Fibroblast of skin of back (primary cell): Measurements from ENCODE around the gene CDH24.

Experiments used
- DNase-seq: peaks from one replicate; pipeline ENCODE4 v3.0.0-alpha.2; 2013

Gene CDH24

DNA sequence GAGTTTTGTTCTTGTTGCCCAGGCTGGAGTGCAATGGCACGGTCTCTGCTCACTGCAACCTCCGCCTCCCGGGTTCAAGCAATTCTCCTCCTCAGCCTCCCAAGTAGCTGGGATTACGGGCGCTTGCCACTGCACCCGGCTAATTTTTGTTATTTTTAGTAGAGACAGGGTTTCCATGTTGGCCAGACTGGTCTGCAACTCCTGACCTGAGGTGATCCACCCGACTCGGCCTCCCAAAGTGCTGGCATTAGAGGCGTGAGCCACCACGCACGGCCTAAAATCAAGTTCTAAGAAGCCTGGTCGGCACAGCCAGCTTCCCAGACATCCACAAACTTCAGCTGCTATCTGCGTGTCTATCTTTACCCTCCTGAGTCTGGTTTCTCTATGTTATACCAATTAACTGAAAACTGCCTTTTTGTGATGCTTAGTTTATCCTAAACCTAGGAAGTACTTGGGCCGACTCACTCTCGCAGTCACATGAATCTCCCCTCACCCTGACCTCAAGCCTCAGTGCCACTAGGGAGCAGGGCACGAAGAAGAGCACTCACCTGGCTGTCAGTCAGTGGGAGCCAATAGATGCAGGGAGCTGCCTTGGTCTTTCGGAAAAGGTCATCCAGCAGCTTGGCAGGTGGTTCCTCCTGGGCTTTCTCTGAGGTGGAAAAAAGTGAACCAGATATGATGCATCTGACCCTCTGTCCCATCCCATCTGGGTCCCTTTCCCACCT is 3.4 kb upstream of the CDH24 start:
- DNase-seq, result no peak

DNA sequence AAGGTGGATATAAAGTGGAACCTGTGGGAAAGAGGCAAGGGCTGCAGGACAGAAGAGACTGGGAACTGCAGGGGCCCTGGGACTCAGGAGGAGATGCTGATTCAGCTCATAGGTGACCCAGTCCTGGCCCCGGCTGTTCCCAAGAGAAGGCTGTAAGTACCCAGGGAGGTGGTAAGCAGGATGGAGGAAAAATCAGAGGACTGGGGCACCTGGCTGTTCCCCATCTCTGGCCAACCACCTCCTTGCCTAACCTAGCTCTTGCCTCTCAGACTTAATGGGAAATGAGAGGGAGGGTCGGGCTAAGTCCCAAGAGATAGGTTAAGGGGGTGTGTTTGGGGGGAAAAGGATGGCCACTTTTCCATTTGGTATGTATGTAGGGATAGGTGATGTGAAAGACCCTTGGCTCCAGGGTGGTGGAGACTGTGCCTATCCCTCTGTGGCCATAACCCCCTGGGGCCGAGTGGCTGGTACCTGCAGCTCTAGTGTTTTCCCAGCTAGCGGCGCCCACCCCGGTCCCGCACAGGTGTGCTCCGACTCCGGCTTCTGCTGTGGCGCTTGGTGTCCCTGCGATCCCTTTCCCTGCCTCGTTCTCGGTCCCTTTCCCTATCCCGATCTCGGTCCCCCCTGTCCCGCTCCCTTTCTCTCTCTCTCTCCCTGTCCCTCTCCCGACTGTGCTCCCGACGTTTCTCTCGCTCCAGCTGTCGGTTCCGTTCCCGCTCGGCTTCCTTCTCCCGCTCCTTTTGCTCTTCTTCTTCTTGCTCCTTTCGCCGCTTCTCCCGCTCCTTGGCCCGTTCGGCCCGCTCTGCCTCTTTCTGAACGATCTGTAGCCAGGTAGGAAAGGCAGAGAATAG is 1.6 kb upstream of the CDH24 start:
- no peak for DNase-seq

DNA sequence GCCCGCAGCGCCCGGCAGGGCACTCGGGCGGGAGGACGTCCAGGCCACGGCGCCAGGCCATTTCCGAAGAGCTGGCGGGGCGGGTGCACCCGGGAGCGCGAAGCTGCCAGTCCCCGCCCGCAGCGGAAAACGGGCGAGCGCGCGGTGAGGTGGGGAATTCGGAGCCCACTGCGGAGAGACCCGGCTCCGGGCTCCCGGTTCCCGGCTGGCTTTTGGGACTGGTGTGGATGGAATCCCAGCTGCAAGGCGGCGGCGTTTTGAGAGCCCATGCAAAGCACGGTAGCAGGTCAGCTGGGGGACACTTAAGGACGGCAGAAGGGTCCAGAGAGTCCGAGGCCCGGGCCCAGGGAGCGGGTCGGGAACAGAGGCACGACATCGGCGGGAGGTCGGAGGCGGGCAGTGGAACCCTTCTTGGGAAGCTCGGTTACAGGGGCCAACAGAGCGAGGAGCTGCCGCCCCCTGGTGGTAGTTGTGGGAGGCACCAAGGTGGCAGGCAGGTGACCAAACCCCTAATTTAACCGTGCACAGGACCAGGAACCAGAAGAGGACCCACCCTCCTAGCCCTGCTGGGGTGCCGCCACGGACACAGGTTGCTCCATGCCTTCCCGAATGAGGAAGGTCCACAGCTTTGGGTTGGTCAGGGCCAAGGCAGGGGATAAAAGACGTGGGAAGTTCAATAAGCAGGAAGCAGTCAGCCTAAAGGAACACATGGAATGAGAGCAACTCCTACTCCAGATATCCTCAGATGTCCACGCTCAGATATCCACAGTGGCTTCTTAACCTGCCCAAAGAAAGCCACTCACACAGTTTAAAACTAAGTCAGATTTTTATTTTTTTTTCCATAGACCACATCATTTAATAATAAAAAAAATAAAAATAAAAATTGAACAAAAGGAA is 685 bp upstream of the CDH24 start:
- DNase-seq, result peak; percentile 79

DNA sequence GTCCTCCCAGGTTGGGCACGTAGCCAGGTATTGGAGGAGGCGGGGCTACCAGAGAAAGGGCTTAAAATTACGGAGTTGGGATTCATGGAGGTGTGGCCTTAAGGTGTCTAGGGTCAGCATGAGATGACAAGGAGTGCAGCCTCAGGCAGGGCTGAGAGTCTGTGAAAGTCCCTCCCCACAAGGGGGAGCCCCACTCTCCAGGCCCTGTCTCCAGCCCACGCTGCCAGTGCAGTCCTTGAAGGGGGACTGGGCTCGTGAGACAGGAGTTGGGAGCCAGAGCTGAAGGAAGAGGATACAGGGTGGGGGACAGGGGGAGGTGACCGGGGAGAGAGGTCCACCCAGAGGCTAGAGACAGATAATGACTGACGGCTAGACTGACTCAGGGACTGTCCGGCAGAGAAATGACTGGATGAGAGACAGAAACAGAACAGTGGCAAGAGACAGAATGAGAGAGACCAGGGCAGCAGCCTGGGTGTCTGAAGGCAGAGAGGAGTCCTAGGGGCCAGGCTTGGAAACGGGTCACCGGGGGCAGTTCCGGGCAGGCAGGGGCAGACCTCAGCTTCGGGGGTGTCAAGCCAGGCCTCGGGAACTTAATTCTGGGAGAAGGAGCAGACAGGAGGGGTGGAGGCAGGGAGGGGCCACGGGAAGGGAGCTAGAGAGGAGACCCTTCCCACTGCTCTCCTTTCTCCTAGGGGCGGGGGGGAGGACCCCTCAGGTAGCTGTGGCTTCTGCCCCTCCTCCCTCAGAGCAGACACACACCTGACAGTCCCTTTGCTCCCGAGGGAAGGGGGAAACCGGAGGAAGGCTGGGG is 970 bp downstream of the CDH24 start:
- peak; percentile 73 for DNase-seq

DNA sequence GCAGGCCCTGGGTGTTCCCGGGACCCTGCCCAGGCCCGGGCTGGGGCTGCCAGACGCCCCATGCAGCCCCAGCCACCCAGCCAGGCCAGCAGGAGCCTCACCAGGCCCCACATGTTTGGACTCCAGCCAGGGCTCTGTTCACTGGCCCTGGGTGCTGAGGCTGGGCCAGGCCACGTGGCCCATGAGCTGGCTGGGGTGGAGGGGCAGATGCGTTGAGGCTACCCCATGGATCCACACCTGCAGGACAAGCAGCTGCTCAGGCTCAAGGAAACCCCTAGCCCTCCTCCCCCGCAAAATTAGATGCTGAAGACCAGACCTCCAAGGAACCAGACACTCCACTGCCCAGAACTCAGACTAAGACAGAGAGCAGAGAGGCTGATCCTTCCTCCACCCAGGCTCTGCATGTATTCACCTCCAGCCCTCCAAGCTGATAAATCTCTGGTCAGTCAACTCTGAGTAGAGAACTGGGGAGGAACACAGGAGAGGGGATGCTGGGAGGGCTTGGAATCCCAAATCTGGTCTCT is 1.6 kb downstream of the CDH24 start:
- DNase-seq, result no peak

DNA sequence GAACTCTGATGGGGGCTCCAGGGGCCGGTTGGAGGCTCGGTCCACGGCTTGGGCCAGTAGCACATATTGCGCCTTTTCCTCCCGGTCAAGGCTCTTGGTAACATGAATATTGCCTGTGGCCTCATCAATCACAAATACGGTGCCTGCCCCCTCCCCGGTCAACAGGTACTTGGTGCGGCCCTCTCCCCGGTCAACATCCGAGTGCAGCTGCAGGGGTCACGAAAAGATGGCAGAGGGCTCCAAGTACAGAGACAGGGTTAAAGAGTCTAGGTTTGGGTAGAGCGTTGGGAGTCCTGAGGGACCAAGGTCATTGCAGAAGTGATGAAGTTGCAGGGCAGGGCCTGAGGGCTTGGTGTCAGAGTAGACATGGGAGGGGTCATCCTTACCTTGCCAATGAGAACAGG is 2.2 kb downstream of the CDH24 start:
- no peak for DNase-seq

DNA sequence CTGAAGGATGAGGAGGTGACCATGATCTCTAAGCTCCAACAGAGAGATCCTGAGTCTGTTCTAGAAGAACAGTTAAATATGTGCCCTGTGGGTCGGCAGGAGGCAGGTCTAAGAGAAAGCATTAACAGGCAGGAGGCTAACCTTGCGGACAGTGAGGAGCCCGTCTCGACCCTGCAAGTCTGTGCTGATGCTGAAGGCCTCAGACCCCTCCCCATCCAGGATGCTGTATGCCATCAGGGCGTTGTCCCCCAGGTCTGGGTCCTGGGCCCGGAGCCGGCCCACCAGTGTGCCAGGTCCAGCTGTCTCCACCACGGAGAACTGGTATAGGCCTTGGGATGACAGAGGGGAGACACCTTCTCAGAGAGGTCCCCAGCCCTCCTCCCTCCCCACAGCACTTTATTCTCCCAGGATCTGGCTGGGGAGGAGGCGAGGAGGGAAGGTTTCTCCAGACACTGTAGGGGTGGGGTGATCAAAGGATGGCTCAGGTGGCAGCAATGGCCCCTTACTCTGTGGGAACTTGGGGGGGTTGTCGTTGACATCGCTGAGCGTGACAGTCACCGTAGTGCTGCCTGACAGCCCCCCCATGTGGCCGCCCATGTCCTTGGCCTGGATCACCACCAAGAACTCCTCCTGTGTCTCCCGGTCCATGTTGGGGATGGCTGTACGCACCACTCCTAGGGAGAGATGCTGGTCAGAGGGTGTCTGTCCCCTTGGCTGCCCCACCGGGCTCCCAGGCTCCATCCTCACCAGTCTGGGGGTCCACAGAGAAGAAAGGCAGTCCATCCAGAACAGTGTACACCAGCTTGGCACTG is 3.1 kb downstream of the CDH24 start:
- DNase-seq, result no peak

DNA sequence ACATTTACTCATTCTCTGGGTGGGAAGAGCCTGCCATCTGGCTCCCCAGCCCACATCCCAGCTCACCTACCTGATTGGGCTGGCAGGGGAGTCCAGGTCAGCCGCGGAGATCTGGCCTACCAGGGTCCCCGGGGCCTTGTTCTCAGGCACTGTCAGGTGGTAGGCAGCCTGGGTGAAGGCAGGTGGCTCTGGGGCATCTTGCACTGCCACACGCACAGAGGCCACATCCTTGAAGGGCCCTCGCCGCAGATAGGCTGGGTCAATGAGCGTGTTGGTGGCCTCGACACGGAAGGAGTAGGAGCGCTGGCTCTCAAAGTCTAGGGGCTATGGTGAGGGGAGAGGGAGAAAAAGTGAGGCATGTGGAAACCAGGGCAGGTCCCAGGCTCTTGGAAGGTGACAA is 3.9 kb downstream of the CDH24 start:
- no peak for DNase-seq

DNA sequence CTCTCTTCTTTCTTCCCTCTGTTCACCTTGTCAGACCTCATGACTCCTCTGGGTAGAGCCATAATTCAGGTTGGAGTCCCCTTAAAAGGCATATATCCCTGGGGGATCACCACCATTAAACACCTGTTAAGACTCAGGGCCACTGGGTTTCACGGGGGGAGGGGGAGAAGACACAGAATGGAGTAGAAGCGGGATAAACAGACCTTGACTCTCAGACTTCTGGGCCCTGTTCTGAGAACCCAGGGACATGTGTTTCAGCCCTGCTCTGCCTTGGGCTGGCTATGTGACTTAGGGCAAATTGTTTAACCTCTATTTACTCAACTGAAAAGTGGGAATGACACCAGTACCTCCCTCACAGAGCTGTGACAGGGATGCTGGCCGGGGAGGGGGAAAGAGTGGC is 4.6 kb downstream of the CDH24 start:
- DNase-seq, result no peak

DNA sequence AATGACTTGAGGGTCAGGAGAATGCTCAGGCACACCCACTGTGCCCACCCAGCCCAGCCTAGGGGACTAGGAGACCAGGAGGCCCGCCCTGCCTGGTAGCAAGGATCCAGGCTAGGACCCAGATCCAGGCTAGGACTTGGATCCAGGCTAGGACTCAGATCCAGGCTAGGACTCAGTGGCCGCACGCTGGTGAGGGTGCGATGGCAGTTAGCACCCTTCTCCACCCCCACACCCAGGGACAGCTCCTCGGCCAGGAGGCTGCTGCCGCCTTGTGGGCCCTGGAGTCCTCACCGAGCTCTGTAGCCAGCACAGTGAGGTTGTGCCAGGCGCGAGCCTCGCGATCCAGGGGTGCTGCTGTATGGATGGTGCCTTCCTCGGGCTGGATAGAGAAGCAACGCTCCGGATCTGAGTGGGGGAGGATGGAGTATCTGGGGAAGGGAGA is 5.1 kb downstream of the CDH24 start:
- no peak for DNase-seq

DNA sequence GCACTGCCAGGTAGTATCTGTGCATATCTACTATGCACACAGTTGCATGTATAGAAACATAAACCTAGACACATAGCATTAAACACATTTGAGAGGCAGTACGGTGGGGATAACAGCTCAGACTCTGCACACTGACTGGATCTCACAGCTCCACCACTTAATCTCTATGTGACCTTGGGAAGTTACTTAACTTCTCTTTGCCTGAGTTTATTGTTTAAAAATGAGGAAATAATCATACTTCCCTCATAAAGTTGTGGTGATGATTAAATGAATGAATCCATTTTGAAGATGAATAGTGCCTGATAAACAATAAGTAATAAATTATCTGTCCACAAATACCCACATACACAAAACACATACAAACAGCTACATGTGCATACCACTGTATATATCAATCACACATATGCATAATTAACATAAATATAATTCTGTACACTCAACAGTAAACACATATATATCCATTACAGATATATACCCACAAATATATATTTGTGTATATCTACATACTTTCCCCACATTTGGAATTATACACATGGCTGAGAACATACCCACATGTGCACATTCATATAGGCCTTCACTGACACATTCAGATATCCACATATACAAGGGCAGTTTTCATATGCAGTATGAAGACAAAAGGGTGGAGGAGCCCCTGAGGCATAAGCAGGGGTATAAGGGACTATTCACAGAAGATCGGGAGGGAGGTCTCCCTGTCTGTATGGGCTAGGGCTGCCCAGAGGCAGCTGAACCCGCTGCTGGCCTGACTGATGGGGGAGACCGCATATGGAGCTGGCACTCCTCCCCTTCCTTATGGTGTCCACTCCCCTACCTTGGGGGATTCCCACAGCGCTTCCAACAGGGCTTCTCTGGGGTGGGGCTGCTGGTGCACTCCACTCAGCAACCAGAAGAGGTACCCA is 5.9 kb downstream of the CDH24 start:
- DNase-seq, result no peak

DNA sequence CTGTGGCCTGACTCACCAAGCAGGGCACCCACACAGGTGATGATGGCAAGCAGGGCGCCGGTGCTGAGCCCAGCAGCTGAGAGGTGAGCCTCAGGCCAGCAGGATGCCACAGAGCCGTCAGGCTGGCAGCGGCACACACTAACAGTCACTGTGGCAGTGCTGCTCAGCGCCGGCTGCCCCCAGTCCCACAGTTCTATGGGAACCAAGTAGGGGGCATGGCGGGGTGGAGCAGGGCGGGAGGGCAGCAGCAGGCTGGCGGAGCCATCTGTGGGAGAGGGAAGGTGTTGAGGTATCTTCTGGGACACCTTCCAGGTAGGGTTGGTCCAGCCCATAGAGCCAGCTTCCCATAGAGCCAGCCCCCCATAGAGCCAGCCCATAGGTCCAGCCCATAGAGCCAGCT is 8.3 kb downstream of the CDH24 start:
- DNase-seq, result no peak

DNA sequence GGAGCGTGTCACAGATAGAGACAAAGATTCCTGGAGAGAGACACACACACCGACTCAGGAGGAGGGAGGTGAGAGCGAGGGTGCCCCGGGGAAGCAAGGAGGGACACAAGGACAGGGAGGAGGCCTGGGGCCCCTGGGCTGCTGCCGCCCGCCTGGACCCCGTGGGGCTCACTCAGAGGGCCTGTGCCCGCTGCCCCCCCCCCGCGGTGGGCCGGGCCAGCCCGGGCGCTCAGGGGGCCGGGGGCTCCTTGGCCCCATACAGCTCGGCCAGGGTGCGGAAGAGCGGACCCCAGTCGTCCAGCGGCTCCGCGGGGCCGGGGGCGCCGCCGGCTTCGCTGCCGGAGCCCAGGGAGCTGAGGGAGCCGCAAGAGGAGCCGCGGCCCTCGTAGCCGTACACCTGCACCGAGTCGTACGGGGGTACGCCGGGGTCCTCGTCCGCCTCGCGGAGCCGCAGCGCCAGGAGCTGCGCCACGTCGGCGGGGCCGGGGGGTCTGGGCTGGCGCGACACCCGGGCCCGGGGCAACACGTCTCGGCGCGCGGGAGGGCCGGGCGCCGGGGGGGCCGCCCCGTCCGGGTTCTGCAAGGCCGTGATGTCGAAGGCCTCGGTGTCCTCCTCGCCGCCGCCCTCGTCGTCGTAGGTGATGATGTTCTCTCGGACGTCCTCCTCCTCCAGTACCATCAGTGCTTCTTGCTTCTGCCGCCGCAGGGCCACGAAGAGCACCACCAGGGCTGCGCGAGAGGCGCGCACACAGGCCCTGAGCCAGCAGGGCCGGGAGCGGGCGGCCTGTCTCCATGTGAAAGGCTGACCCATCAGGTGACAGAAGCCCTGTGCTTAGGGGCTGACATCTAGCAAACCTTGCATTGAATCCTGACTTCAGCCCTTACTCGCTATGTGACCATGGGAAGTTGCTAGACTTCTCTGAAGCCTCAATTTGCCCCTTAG is 9.3 kb downstream of the CDH24 start:
- no peak for DNase-seq

DNA sequence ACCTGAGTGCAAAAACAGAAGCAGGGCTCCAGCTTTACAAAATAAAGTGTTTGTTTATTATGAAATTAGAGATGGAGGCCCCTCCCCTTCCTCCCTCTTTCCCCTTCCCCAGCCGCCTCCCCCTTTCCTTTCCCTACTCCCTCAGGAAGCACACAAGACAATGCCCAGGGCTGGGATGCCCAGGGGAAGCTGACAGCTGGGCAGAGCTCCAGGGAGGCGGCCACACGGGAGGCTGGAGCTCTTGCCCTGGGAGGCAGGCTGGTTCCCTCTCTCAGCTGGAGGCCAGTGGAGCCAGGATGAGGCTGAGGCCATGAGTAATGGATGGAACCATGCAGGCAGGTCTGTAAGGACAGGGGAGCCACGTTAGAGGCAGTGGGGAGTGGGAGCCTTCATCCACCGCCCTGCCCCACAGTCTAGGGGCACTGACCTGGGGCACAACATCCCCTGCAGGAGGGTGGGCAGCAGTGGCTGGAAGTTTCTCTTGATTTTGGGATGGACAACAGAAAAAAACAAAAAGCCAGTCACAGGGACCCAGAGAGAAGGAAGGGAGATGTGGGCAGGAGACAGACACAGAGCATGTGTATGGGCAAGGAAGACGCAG is 10.2 kb downstream of the CDH24 start:
- peak; percentile 71 for DNase-seq

DNA sequence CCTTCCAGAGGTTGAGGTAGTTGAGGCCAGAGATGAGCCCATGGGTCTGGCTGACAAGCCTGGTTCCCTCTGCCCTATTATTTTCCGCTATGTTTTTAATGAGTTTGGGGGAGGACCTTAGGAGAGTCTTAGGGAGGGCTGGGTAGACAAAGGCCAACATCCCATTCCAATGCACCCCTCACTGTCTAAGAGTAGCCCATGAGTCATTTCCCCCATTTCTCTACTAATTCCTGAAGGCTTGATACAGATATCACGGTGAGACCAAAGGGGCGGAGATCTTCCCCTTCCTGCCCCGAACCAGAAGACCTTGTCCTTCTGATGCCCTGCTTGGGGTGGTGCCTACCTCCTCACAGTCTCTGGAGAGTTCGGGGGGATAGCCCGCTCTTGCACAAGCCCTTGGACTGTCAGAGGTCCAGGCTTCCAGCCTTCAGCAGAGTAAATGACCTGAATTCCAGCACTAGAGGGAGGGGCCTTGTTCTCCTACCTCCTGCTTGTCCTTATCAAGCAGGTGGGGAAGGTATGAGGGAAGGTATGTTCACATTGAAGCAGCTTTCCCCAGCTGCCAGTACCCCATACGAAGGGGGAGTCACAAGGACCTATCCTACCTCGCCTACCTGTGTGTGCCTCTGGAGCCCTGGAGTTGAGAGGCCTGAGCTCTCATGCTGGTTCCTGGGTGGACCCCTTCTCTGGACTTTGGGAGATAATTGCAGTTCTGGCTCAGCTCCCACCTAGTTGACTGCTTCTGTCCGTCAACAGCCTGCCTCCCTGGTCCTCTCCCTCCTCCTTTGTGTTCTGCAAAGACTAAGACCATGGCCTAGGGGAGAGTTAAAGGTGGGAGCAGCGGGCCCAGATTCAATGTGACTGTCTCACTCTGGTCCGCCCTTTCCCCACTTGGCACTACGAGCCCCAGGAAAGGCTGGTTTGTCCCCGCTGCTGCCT is 11.6 kb downstream of the CDH24 start:
- peak; percentile 42 for DNase-seq

DNA sequence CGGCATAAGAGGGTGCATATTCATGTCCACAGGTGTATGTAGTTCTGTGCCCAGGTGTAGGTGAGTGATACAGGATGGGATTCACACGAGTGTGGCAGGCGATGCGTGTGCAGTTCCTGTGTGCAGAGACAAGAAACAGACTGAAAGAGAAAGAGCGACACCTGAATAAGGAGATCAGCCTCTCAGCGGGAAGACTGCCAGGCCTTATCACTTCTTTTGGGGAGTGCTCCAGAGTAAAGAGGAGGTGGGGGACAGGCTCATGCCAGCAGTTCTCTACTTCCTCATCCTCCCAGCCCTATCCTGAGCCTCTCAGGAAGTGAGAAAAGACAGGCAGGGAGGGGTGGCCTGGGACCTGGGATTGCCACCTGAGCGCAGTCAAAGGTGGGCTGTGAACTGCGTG is 12.5 kb downstream of the CDH24 start:
- no peak for DNase-seq

DNA sequence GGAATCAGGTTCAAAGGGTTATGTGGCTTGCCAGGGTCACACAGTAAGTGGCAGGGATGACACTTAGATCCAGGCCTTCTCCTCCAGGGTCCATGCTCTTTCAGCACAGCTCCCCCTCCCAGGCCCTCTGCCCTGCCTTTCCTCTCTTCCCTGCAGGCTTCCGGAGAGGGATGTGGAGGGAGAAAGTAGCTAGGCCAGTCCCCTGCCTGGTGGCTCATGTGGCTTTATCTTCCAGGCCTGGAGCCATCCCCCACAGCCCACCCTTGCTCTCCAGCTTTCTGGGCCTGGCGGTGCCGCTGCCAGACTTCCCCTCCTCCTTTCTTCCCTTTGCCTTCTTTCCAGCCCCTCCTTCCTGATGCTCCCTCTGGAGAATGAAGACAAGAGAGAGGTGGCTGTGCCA is 13.6 kb downstream of the CDH24 start:
- no peak for DNase-seq
